Fibroblast of lung (primary cell): ENCODE results near the gene KLHL15. TPM values are rescaled to one million over a fixed set of nuclear protein-coding genes. Genes with fewer than 3 reads are reported as not detected.

ENCODE experiments used
- DNase-seq, 2 donors: peaks; one replicate each; pipeline versions ENCODE4 v3.0.0 to v3.0.0-alpha.2; 2010; ENCODE audit warnings: low read depth in 2 of 2
- H2AFZ ChIP-seq: 2 replicates; pipeline ENCODE4 v1.5.1; 2012; ENCODE audit warnings: low read length, control low read depth, inconsistent platforms
- H3K27ac ChIP-seq: 2 replicates; pipeline ENCODE4 v1.5.1; 2011; ENCODE audit warnings: low read length, control low read depth; ENCODE audit not compliant: insufficient read depth
- H3K27me3 ChIP-seq: 2 replicates; pipeline ENCODE4 v1.5.1; 2011; ENCODE audit warnings: mild to moderate bottlenecking, low read length; ENCODE audit not compliant: control insufficient read depth, insufficient read depth
- H3K36me3 ChIP-seq: 2 replicates; pipeline ENCODE4 v1.5.1; 2011; ENCODE audit warnings: low read length; ENCODE audit not compliant: control insufficient read depth, insufficient read depth
- H3K4me1 ChIP-seq: 2 replicates; pipeline ENCODE4 v1.5.1; 2011; ENCODE audit warnings: low read length; ENCODE audit not compliant: control insufficient read depth, insufficient read depth; ENCODE audit errors: extremely low read depth
- H3K4me2 ChIP-seq: 2 replicates; pipeline ENCODE4 v1.5.1; 2011; ENCODE audit warnings: low read length, control low read depth; ENCODE audit not compliant: insufficient read depth; ENCODE audit errors: extremely low read depth
- H3K4me3 ChIP-seq, 4 experiments: fragments of 200-600 bp in 1 of 4; sonication (generic) in 1 of 4; replicated peaks in 1 of 4; 2 replicates each; pipeline ENCODE4 v1.5.1; 2011 to 2016; ENCODE audit warnings: low read length in 4 of 4, low read depth in 3 of 4, mild to moderate bottlenecking in 3 of 4, control low read depth in 2 of 4, inconsistent platforms in 1 of 4, mixed read lengths in 1 of 4; ENCODE audit not compliant: insufficient read depth in 1 of 4; ENCODE audit errors: control extremely low read depth in 1 of 4
- H3K79me2 ChIP-seq: 2 replicates; pipeline ENCODE4 v1.5.1; 2012; ENCODE audit warnings: mild to moderate bottlenecking, low read length, inconsistent platforms; ENCODE audit not compliant: control insufficient read depth, insufficient read depth
- H3K9ac ChIP-seq: 2 replicates; pipeline ENCODE4 v1.5.1; 2011; ENCODE audit warnings: mild to moderate bottlenecking, low read length, control low read depth; ENCODE audit not compliant: insufficient read depth
- H3K9me3 ChIP-seq: 2 replicates; pipeline ENCODE4 v1.5.1; 2012; ENCODE audit warnings: low read depth, low read length; ENCODE audit not compliant: control insufficient read depth, insufficient read depth
- H4K20me1 ChIP-seq: 2 replicates; pipeline ENCODE4 v1.5.1; 2011; ENCODE audit warnings: low read length; ENCODE audit not compliant: control insufficient read depth, insufficient read depth; ENCODE audit errors: extremely low read depth
- EZH2 ChIP-seq: IDR thresholded peaks from 2 replicates; pipeline ENCODE4 v1.5.1; 2012; ENCODE audit warnings: low read length, control low read depth, mild to moderate bottlenecking; ENCODE audit errors: missing control alignments
- polyA plus RNA-seq, 2 donors: library from polyadenylated mRNA; depleted of rRNA in 1 of 2; stranded (reverse) in 1 of 2; unstranded in 1 of 2; fragments of >200 nt; gene quantifications; 2 replicates each; pipeline ENCODE4 v1.2.1, GENCODE V29; 2011 to 2012; ENCODE audit warnings: missing spikeins in 1 of 2
- total RNA-seq: library from RNA; depleted of rRNA; stranded (reverse); fragments of >200 nt; gene quantifications from 2 replicates; pipeline ENCODE4 v1.2.1, GENCODE V29; 2014
- TF ChIP-seq, protein P1 (sequence below), 2 donors: IDR thresholded peaks in 1 of 2; conservative IDR thresholded peaks in 1 of 2; 1 replicate in 1 of 2; 2 replicates in 1 of 2; pipeline ENCODE4 v1.5.1; 2011 to 2012; ENCODE audit warnings: low read length in 2 of 2, control low read depth in 1 of 2, inconsistent platforms in 1 of 2, low read depth in 1 of 2, mild to moderate bottlenecking in 1 of 2

The KLHL15 gene
- total and polyA plus RNA-seq, 2 donors (not counting 1 experiment from before 2014, with no cell fraction given), result 3.7 to 5.6 TPM

DNA sequence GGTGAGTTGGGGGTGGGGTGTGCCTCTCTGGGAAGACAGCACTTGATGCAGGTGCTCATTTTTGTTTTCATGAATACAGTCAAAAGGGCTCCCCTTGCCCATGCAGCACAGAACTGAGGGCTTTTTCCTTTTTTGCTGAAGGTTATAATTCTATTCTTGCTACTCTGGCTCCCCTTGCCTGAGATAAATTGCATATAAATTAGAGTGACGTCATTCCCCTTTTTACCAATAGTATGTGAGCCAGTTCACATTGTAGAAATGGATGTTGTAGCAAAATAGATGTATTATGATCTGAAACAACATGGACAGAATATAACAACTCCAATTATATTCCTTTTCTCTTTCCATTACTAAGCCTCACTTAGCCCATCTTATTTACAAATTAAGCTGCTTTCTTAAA lies 90.8 kb downstream of the KLHL15 start:
- Histone ChIP-seq H3K4me1 (no peaks in the 10 kb centered on the region), H3K4me3 (no peak overlapping the region), H3K9me3 (no peaks in the 10 kb centered on the region), H4K20me1 (no peaks in the 10 kb centered on the region), H2AFZ (no peak overlapping the region), H3K79me2 (no peaks in the 10 kb centered on the region), H3K27ac (no peak overlapping the region), H3K9ac (no peak overlapping the region), H3K27me3 (no peaks in the 10 kb centered on the region), H3K36me3 (no peaks in the 10 kb centered on the region), H3K4me2 (no peak overlapping the region)
- DNase-seq, result no peak
- TF ChIP-seq EZH2, result no peak
- TF ChIP-seq, protein P1, sequence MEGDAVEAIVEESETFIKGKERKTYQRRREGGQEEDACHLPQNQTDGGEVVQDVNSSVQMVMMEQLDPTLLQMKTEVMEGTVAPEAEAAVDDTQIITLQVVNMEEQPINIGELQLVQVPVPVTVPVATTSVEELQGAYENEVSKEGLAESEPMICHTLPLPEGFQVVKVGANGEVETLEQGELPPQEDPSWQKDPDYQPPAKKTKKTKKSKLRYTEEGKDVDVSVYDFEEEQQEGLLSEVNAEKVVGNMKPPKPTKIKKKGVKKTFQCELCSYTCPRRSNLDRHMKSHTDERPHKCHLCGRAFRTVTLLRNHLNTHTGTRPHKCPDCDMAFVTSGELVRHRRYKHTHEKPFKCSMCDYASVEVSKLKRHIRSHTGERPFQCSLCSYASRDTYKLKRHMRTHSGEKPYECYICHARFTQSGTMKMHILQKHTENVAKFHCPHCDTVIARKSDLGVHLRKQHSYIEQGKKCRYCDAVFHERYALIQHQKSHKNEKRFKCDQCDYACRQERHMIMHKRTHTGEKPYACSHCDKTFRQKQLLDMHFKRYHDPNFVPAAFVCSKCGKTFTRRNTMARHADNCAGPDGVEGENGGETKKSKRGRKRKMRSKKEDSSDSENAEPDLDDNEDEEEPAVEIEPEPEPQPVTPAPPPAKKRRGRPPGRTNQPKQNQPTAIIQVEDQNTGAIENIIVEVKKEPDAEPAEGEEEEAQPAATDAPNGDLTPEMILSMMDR (conservative IDR thresholded peaks at IDR 0.05 in 1 of 2, IDR thresholded peaks at IDR 0.05 in 1 of 2; ENCODE audit: low read depth in 1 of 2, low read length in 2 of 2), result no peak

DNA sequence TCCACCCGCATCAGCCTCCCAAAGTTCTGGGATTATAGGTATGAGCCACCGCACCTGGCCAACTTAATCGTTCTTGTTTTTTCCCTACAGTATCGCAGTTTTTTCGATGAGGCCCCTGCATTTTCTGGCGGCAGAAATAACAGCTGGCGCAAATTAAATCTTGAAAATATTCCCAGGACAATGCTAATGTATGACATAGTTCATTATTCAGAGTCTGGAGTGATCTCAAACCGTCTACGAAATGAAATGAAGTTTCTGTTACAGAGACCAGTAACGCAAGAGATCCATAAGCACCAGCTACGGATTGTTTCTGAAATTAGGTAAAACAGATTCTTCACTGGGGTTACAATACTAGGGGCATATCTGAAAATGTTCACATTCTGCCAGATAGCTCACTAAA lies 91.9 kb downstream of the KLHL15 start:
- Histone ChIP-seq H3K9me3 (no peaks in the 10 kb centered on the region), H4K20me1 (no peaks in the 10 kb centered on the region), H3K36me3 (no peaks in the 10 kb centered on the region), H3K27me3 (no peaks in the 10 kb centered on the region), H3K79me2 (no peaks in the 10 kb centered on the region), H3K4me1 (no peaks in the 10 kb centered on the region), H3K27ac (no peak overlapping the region), H3K4me3 (no peak overlapping the region), H3K4me2 (no peak overlapping the region), H2AFZ (no peak overlapping the region), H3K9ac (no peak overlapping the region)
- no peak for DNase-seq
- TF ChIP-seq, protein P1 (conservative IDR thresholded peaks at IDR 0.05 in 1 of 2, IDR thresholded peaks at IDR 0.05 in 1 of 2; ENCODE audit: low read depth in 1 of 2, low read length in 2 of 2), result no peak
- no peak for TF ChIP-seq EZH2

Other genes with a start within 250 kb of the KLHL15 start
- 148 TPM in 2 replicates for gene SAT1, start 244.0 kb downstream of the KLHL15 start, total RNA-seq
- gene SAT1, start 244.0 kb downstream of the KLHL15 start, polyA plus RNA-seq, result 118 and 151 TPM in 2 replicates
- gene APOO, start 119.2 kb downstream of the KLHL15 start, total RNA-seq, result 6.2 and 8.1 TPM in 2 replicates
- 16.5 and 17.0 TPM in 2 replicates for gene APOO, start 119.2 kb downstream of the KLHL15 start, polyA plus RNA-seq
- gene CXorf58, start 119.2 kb downstream of the KLHL15 start, total RNA-seq, result not detected in 2 replicates
- not detected in 2 replicates for gene CXorf58, start 119.2 kb downstream of the KLHL15 start, polyA plus RNA-seq
- gene EIF2S3, start 27.8 kb upstream of the KLHL15 start, total RNA-seq, result 275 and 345 TPM in 2 replicates
- 81.2 and 89.2 TPM in 2 replicates for gene EIF2S3, start 27.8 kb upstream of the KLHL15 start, polyA plus RNA-seq
- 41.1 and 61.9 TPM in 2 replicates for gene ZFX, start 122.5 kb upstream of the KLHL15 start, total RNA-seq
- 31.2 and 37.7 TPM in 2 replicates for gene ZFX, start 122.5 kb upstream of the KLHL15 start, polyA plus RNA-seq